Neural progenitor cell (in vitro differentiated cells): ENCODE results near the gene PRPSAP1. TPM values are rescaled to one million over a fixed set of nuclear protein-coding genes. Genes with fewer than 3 reads are reported as not detected.
A peak's percentile ranks its signal among the peaks of the same experiment; 100 is the strongest.

ENCODE experiments used
- DNase-seq: peaks from one replicate; pipeline ENCODE4 v3.0.0-alpha.2; 2016; ENCODE audit warnings: low spot score
- H2AFZ ChIP-seq: fragments of 200-600 bp; sonication (generic); replicated peaks from 2 replicates; pipeline ENCODE4 v1.6.1; 2016; ENCODE audit warnings: antibody characterized with exemption
- H3F3A ChIP-seq: fragments of 200-600 bp; sonication (generic); 2 replicates; pipeline ENCODE4 v1.6.1; 2016; ENCODE audit warnings: antibody characterized with exemption, low read depth
- H3K27ac ChIP-seq: fragments of 200-600 bp; sonication (generic); 2 replicates; pipeline ENCODE4 v1.5.1; 2016; ENCODE audit warnings: mild to moderate bottlenecking
- H3K27me3 ChIP-seq: fragments of 200-600 bp; sonication (generic); 2 replicates; pipeline ENCODE4 v1.6.1; 2016; ENCODE audit warnings: mild to moderate bottlenecking, moderate library complexity
- H3K36me3 ChIP-seq: fragments of 200-600 bp; sonication (generic); 2 replicates; pipeline ENCODE4 v1.5.1; 2016
- H3K4me1 ChIP-seq: fragments of 200-600 bp; sonication (generic); 2 replicates; pipeline ENCODE4 v1.6.1; 2016; ENCODE audit warnings: mixed run types
- H3K4me2 ChIP-seq: fragments of 200-600 bp; sonication (generic); 2 replicates; pipeline ENCODE4 v1.6.1; 2016
- H3K4me3 ChIP-seq: fragments of 200-600 bp; sonication (generic); 2 replicates; pipeline ENCODE4 v1.5.1; 2016
- H3K79me2 ChIP-seq: fragments of 200-600 bp; sonication (generic); 2 replicates; pipeline ENCODE4 v1.6.1; 2016; ENCODE audit warnings: low read depth
- H3K9ac ChIP-seq: fragments of 200-600 bp; sonication (generic); 2 replicates; pipeline ENCODE4 v1.6.1; 2016
- H3K9me3 ChIP-seq: fragments of 200-600 bp; sonication (generic); 2 replicates; pipeline ENCODE4 v1.5.1; 2016; ENCODE audit warnings: low read depth
- H4K20me1 ChIP-seq: fragments of 200-600 bp; sonication (generic); 2 replicates; pipeline ENCODE4 v1.6.1; 2016; ENCODE audit warnings: low read depth
- H3K27ac Mint-ChIP-seq: 3 replicates; pipeline ENCODE4 v1.8.0; 2021; ENCODE audit warnings: mixed read lengths
- H3K27me3 Mint-ChIP-seq: 2 replicates; pipeline ENCODE4 v1.8.0; 2022; ENCODE audit warnings: low read depth, mild to moderate bottlenecking, inconsistent platforms, moderate library complexity, mixed read lengths; ENCODE audit not compliant: insufficient read depth
- H3K36me3 Mint-ChIP-seq: 3 replicates; pipeline ENCODE4 v1.8.0; 2021; ENCODE audit warnings: mixed read lengths
- H3K4me1 Mint-ChIP-seq: 3 replicates; pipeline ENCODE4 v1.8.0; 2021; ENCODE audit warnings: mixed read lengths
- H3K4me3 Mint-ChIP-seq: 3 replicates; pipeline ENCODE4 v1.8.0; 2021; ENCODE audit warnings: mild to moderate bottlenecking, moderate library complexity, mixed read lengths
- H3K9me3 Mint-ChIP-seq: 3 replicates; pipeline ENCODE4 v1.8.0; 2020; ENCODE audit warnings: mixed read lengths
- CTCF ChIP-seq: fragments of 200-600 bp; sonication (generic); IDR thresholded peaks from 2 replicates; pipeline ENCODE4 v1.5.1; 2017; ENCODE audit warnings: antibody characterized with exemption, mild to moderate bottlenecking
- EZH2 ChIP-seq: fragments of 200-600 bp; sonication (generic); IDR thresholded peaks from 2 replicates; pipeline ENCODE4 v1.6.1; 2017; ENCODE audit warnings: antibody characterized with exemption, mild to moderate bottlenecking, moderate library complexity
- EZH2phosphoT487 ChIP-seq: fragments of 200-600 bp; sonication (generic); IDR thresholded peaks from 2 replicates; pipeline ENCODE4 v1.6.1; 2017; ENCODE audit warnings: antibody characterized with exemption
- total RNA-seq: library from RNA; depleted of rRNA; stranded (reverse); fragments of >200 nt; gene quantifications from 2 replicates; pipeline ENCODE4 v1.2.3, GENCODE V29; 2015; ENCODE audit warnings: low replicate concordance

The PRPSAP1 gene
- total RNA-seq, 1 donor from 2014 or later: 89.7 TPM

- Histone ChIP-seq H3K27ac (no peak overlapping the region), H3K9ac (no peak overlapping the region), H2AFZ (no peak overlapping the region), H3K4me1 (no peaks in the 10 kb centered on the region), H4K20me1 (no peaks in the 10 kb centered on the region), H3K4me2 (no peak overlapping the region), H3K79me2 (no peaks in the 10 kb centered on the region), H3K36me3 (no peaks in the 10 kb centered on the region), H3F3A (no peaks in the 10 kb centered on the region), H3K27me3 (no peaks in the 10 kb centered on the region), H3K4me3 (no peak overlapping the region), H3K9me3 (no peaks in the 10 kb centered on the region)
- no peaks in the 10 kb centered on the region for H3K27me3 Mint-ChIP-seq
- H3K4me1 Mint-ChIP-seq: peaks cover 3% of the 10 kb centered on the region
- H3K27ac Mint-ChIP-seq: no peak overlapping the region
- DNase-seq: no peak
- no peak overlapping the region for H3K4me3 Mint-ChIP-seq
- H3K9me3 Mint-ChIP-seq: no peaks in the 10 kb centered on the region
- TF ChIP-seq CTCF (no peak), EZH2 (no peak), EZH2phosphoT487 (no peak)
- peaks cover 16% of the 10 kb centered on the region for H3K36me3 Mint-ChIP-seq
Observed at GRCh38 chr17:76296186-76296585, 57.5 kb downstream of the PRPSAP1 start.

- Histone ChIP-seq H3K79me2 (no peaks in the 10 kb centered on the region), H4K20me1 (no peaks in the 10 kb centered on the region), H3K9me3 (no peaks in the 10 kb centered on the region), H2AFZ (no peak overlapping the region), H3K27me3 (no peaks in the 10 kb centered on the region), H3K9ac (no peak overlapping the region), H3K36me3 (no peaks in the 10 kb centered on the region), H3K4me3 (no peak overlapping the region), H3K4me2 (no peak overlapping the region), H3K27ac (no peak overlapping the region), H3K4me1 (no peaks in the 10 kb centered on the region), H3F3A (no peaks in the 10 kb centered on the region)
- no peaks in the 10 kb centered on the region for H3K4me1 Mint-ChIP-seq
- no peaks in the 10 kb centered on the region for H3K27me3 Mint-ChIP-seq
- no peak for DNase-seq
- H3K27ac Mint-ChIP-seq: no peak overlapping the region
- no peaks in the 10 kb centered on the region for H3K9me3 Mint-ChIP-seq
- H3K4me3 Mint-ChIP-seq: no peak overlapping the region
- peaks cover 23% of the 10 kb centered on the region for H3K36me3 Mint-ChIP-seq
- TF ChIP-seq CTCF (no peak), EZH2 (no peak), EZH2phosphoT487 (no peak)
Observed at GRCh38 chr17:76293106-76293505, 60.6 kb downstream of the PRPSAP1 start.

DNA sequence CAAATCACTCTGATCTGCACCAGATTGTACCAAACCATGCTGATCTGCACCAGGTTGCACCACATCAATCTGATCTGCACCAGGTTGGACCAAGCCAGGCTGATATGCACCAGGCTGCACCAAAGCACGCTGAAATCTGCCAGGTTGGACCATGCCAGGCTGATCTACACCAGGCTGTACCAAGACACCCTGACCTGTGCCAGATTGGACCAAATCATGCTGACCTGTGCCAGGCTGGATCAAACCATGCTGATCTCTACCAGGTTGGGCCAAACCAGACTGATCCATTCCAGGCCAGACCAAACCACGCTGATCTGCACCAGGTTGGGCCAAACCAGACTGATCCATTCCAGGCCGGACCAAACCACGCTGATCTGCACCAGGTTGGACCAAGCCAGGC, 61.1 kb downstream of the PRPSAP1 start:
- no peak overlapping the region for H3K27ac Mint-ChIP-seq
- no peak for DNase-seq
- Histone ChIP-seq H2AFZ (no peak overlapping the region), H3K27ac (no peak overlapping the region), H3K4me3 (no peak overlapping the region), H3K36me3 (no peaks in the 10 kb centered on the region), H3K9ac (no peak overlapping the region), H3K79me2 (no peaks in the 10 kb centered on the region), H3K4me2 (no peak overlapping the region), H3F3A (no peaks in the 10 kb centered on the region), H3K4me1 (no peaks in the 10 kb centered on the region), H3K27me3 (no peaks in the 10 kb centered on the region), H4K20me1 (no peaks in the 10 kb centered on the region), H3K9me3 (no peaks in the 10 kb centered on the region)
- TF ChIP-seq EZH2: no peak
- no peaks in the 10 kb centered on the region for H3K9me3 Mint-ChIP-seq
- H3K4me3 Mint-ChIP-seq: no peak overlapping the region
- H3K4me1 Mint-ChIP-seq: no peaks in the 10 kb centered on the region
- peaks cover 23% of the 10 kb centered on the region for H3K36me3 Mint-ChIP-seq
- H3K27me3 Mint-ChIP-seq: no peaks in the 10 kb centered on the region

DNA sequence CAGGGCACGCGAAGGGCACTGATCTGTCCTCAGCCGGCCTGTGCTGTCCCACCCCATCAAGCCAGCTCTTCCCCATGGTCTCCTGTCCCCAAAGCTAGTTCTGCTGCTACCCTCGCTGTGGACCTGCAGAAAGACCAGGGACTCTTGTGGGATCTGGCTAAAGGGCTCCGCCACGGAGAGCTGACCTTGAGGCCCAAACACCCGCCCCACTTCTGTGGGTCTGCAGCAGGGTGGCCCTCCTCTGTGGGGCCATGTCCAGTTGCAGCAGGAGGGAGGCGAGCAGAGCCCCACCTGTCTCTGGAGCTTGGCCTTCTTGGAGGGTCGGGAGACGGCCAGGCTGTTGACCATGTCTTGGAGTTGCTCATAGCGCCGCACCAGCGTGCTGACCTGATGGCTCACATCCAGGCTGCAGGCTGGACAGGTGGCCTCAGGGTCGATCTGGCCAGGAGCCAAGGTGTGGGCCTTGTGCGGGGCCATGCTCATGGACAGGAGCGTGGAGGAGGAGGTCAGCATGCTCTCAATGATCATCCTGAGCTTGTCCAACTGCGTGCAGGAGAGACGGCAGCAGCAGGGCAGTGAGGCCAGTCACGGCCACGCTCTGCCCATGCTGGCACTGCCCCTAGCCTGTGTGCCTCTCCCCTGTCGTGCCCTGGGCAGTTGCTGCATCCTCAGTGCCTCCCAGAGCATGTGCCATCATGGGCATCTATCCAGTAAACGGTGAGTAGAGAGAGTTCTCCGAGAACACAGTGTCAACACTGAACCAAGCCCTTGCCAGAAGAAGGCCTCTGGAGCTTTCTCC, 71.9 kb downstream of the PRPSAP1 start:
- no peak for DNase-seq
- Mint-ChIP-seq H3K9me3 (no peaks in the 10 kb centered on the region), H3K27me3 (peaks cover 5% of the 10 kb centered on the region), H3K4me3 (no peak overlapping the region), H3K4me1 (no peaks in the 10 kb centered on the region), H3K36me3 (peaks cover 4% of the 10 kb centered on the region), H3K27ac (peak overlapping the region; percentile 21)
- no peak overlapping the region for H3K27ac ChIP-seq
- H3K27me3 ChIP-seq: no peaks in the 10 kb centered on the region
- H3K4me2 ChIP-seq: no peak overlapping the region
- H3F3A ChIP-seq: no peaks in the 10 kb centered on the region
- no peak overlapping the region for H2AFZ ChIP-seq
- H3K9ac ChIP-seq: no peak overlapping the region
- TF ChIP-seq CTCF (no peak), EZH2phosphoT487 (no peak), EZH2 (no peak)
- H3K4me3 ChIP-seq: no peak overlapping the region
- no peaks in the 10 kb centered on the region for H4K20me1 ChIP-seq
- no peaks in the 10 kb centered on the region for H3K36me3 ChIP-seq
- H3K79me2 ChIP-seq: no peaks in the 10 kb centered on the region
- no peaks in the 10 kb centered on the region for H3K9me3 ChIP-seq
- no peaks in the 10 kb centered on the region for H3K4me1 ChIP-seq
